H1 (cell line): ENCODE data around the gene RDH11. TPM values are rescaled to one million over a fixed set of nuclear protein-coding genes. Genes with fewer than 3 reads are reported as not detected.

Experiments
- CTCF ChIA-PET: fragments of 300-600 bp; sonication (Branson Sonifier 250); formaldehyde crosslinking; loops from one replicate; lab custom pipeline; 2021; ENCODE audit not compliant: partially characterized antibody; lab: Charles Lee
- POLR2A ChIA-PET: fragments of 300-600 bp; sonication (Branson Sonifier 250); formaldehyde crosslinking; loops from one replicate; lab custom pipeline; 2021; ENCODE audit warnings: inconsistent platforms; ENCODE audit not compliant: partially characterized antibody; lab: Charles Lee
- DNase-seq, 2 experiments: peaks; one replicate each; pipeline versions ENCODE4 v3.0.0 to v3.0.0-alpha.2; 2010 to 2022; ENCODE audit warnings: low spot score in 2 of 2, low read depth in 1 of 2, mixed read lengths in 1 of 2
- FAIRE-seq: peaks from 2 replicates; lab custom pipeline; 2011; peaks lifted over from hg19 to GRCh38; lab: Jason Lieb, UNC
- H2AFZ ChIP-seq: 2 replicates; pipeline ENCODE4 v1.8.1; 2012; ENCODE audit warnings: low read length, inconsistent platforms
- H2AK5ac ChIP-seq: 2 replicates; pipeline ENCODE4 v1.6.1; 2013; ENCODE audit warnings: low read depth, low read length
- H2BK120ac ChIP-seq: replicated peaks from 2 replicates; pipeline ENCODE3; 2013; ENCODE audit warnings: low read depth, low read length, inconsistent platforms
- H2BK12ac ChIP-seq: 2 replicates; pipeline ENCODE4 v1.6.1; 2013; ENCODE audit warnings: low read depth, low read length
- H2BK15ac ChIP-seq: 2 replicates; pipeline ENCODE4 v1.6.1; 2013; ENCODE audit warnings: low read length
- H2BK20ac ChIP-seq: 2 replicates; pipeline ENCODE4 v1.6.1; 2013; ENCODE audit warnings: low read length
- H2BK5ac ChIP-seq: 2 replicates; pipeline ENCODE4 v1.6.1; 2013; ENCODE audit warnings: low read depth, low read length
- H3K14ac ChIP-seq: 2 replicates; pipeline ENCODE4 v1.6.1; 2013; ENCODE audit warnings: inconsistent platforms; ENCODE audit not compliant: insufficient read length
- H3K18ac ChIP-seq: 2 replicates; pipeline ENCODE4 v1.6.1; 2013; ENCODE audit warnings: low read length; ENCODE audit errors: extremely low read depth
- H3K23ac ChIP-seq: 2 replicates; pipeline ENCODE4 v1.6.1; 2013; ENCODE audit warnings: inconsistent platforms; ENCODE audit not compliant: insufficient read length
- H3K23me2 ChIP-seq: 2 replicates; pipeline ENCODE4 v1.6.1; 2013; ENCODE audit warnings: low read depth, low read length
- H3K27ac ChIP-seq: 2 replicates; pipeline ENCODE4 v1.6.1; 2011; ENCODE audit warnings: low read depth, low read length, inconsistent platforms
- H3K27me3 ChIP-seq, 4 experiments: replicated peaks in 1 of 4; 1 replicate in 1 of 4; 2 replicates in 3 of 4; pipeline versions ENCODE4 v1.6.1 to v1.8.1; 2011 to 2013; ENCODE audit warnings: low read length in 3 of 4, mild to moderate bottlenecking in 3 of 4, inconsistent platforms in 2 of 4, mixed read lengths in 2 of 4, moderate library complexity in 1 of 4; ENCODE audit not compliant: control insufficient read depth in 3 of 4, insufficient read depth in 3 of 4; ENCODE audit errors: extremely low read depth in 1 of 4
- H3K36me3 ChIP-seq, 4 experiments: 2 replicates each; pipeline versions ENCODE4 v1.6.1 to v1.8.1; 2011 to 2013; ENCODE audit warnings: mild to moderate bottlenecking in 4 of 4, low read length in 3 of 4, moderate library complexity in 2 of 4, control low read depth in 1 of 4, inconsistent platforms in 1 of 4; ENCODE audit not compliant: insufficient read depth in 4 of 4, control insufficient read depth in 2 of 4
- H3K4ac ChIP-seq: replicated peaks from 2 replicates; pipeline ENCODE3; 2013; ENCODE audit warnings: low read length, low read depth, mixed read lengths, inconsistent platforms; ENCODE audit not compliant: insufficient read length
- H3K4me1 ChIP-seq, 4 experiments: replicated peaks in 1 of 4; 1 replicate in 1 of 4; 2 replicates in 3 of 4; pipeline versions ENCODE4 v1.6.1 to v1.8.1; 2011 to 2013; ENCODE audit warnings: low read length in 3 of 4, inconsistent platforms in 2 of 4, mixed read lengths in 1 of 4; ENCODE audit not compliant: insufficient read depth in 4 of 4, control insufficient read depth in 3 of 4
- H3K4me2 ChIP-seq, 2 experiments: 2 replicates each; pipeline versions ENCODE4 v1.6.1 to v1.8.1; 2011 to 2013; ENCODE audit warnings: low read depth in 2 of 2, low read length in 2 of 2, control low read depth in 1 of 2, inconsistent platforms in 1 of 2, mild to moderate bottlenecking in 1 of 2; ENCODE audit not compliant: insufficient read depth in 1 of 2
- H3K4me3 ChIP-seq, 4 experiments: fragments of 200-600, 300-600 bp in 1 of 4; sonication (generic), shearing (Covaris generic), sonication (Bioruptor Twin) in 1 of 4; 2 replicates each; pipeline versions ENCODE4 v1.5.1 to v1.8.1; 2011 to 2016; ENCODE audit warnings: low read length in 4 of 4, low read depth in 3 of 4, control low read depth in 2 of 4, inconsistent platforms in 2 of 4, mild to moderate bottlenecking in 2 of 4, mixed read lengths in 1 of 4, moderate library complexity in 1 of 4; ENCODE audit not compliant: insufficient read depth in 2 of 4; ENCODE audit errors: extremely low read depth in 1 of 4
- H3K56ac ChIP-seq: replicated peaks from 2 replicates; pipeline ENCODE3; 2013; ENCODE audit warnings: low read depth, mild to moderate bottlenecking, mixed read lengths, low read length, inconsistent platforms; ENCODE audit not compliant: insufficient read length
- H3K79me1 ChIP-seq: 2 replicates; pipeline ENCODE4 v1.6.1; 2013; ENCODE audit warnings: low read depth, low read length, control low read depth
- H3K79me2 ChIP-seq, 2 experiments: 2 replicates each; pipeline versions ENCODE4 v1.6.1 to v1.8.1; 2012 to 2013; ENCODE audit warnings: low read length in 2 of 2, mild to moderate bottlenecking in 2 of 2, inconsistent platforms in 1 of 2; ENCODE audit not compliant: insufficient read depth in 2 of 2, control insufficient read depth in 1 of 2
- H3K9ac ChIP-seq, 4 experiments: replicated peaks in 1 of 4; 1 replicate in 1 of 4; 2 replicates in 3 of 4; pipeline versions ENCODE4 v1.6.1 to v1.8.1; 2011 to 2013; ENCODE audit warnings: low read depth in 3 of 4, low read length in 3 of 4, control low read depth in 2 of 4, mild to moderate bottlenecking in 2 of 4, moderate library complexity in 2 of 4, inconsistent platforms in 1 of 4; ENCODE audit errors: extremely low read depth in 1 of 4
- H3K9me3 ChIP-seq, 2 experiments: 2 replicates each; pipeline versions ENCODE4 v1.6.1 to v1.8.1; 2012 to 2013; ENCODE audit warnings: mild to moderate bottlenecking in 2 of 2, moderate library complexity in 2 of 2, control low read depth in 1 of 2, inconsistent platforms in 1 of 2, low read depth in 1 of 2, low read length in 1 of 2, mixed read lengths in 1 of 2; ENCODE audit not compliant: insufficient read depth in 2 of 2
- H4K20me1 ChIP-seq, 2 experiments: replicated peaks in 1 of 2; 2 replicates each; pipeline versions ENCODE3 to v1.8.1; 2011 to 2013; ENCODE audit warnings: inconsistent platforms in 2 of 2, low read length in 2 of 2, mild to moderate bottlenecking in 1 of 2; ENCODE audit not compliant: insufficient read depth in 2 of 2, control insufficient read depth in 1 of 2
- H4K5ac ChIP-seq: 2 replicates; pipeline ENCODE4 v1.6.1; 2013; ENCODE audit warnings: low read length, low read depth, mixed read lengths, inconsistent platforms; ENCODE audit not compliant: insufficient read length
- H4K8ac ChIP-seq: 2 replicates; pipeline ENCODE4 v1.8.0; 2013; ENCODE audit warnings: mild to moderate bottlenecking, moderate library complexity, low read length, inconsistent platforms; ENCODE audit not compliant: insufficient read depth; ENCODE audit errors: extremely low read depth
- H4K91ac ChIP-seq: replicated peaks from 2 replicates; pipeline ENCODE3; 2013; ENCODE audit warnings: low read length, mixed read lengths, inconsistent platforms; ENCODE audit not compliant: insufficient read length
- HDAC6 ChIP-seq: IDR thresholded peaks from one replicate; pipeline ENCODE4 v1.7.1; 2012; ENCODE audit warnings: low read depth, mild to moderate bottlenecking, inconsistent platforms, low read length, moderate library complexity
- POLR2A ChIP-seq, 2 experiments: IDR thresholded peaks; 1 replicate in 1 of 2; 2 replicates in 1 of 2; pipeline ENCODE4 v1.6.1; 2011; ENCODE audit warnings: low read depth in 2 of 2, low read length in 2 of 2, mild to moderate bottlenecking in 2 of 2; ENCODE audit errors: control extremely low read depth in 1 of 2
- POLR2AphosphoS5 ChIP-seq: IDR thresholded peaks from 2 replicates; pipeline ENCODE4 v1.6.1; 2011; ENCODE audit warnings: low read depth, low read length
- TAF1 ChIP-seq: IDR thresholded peaks from 2 replicates; pipeline ENCODE4 v1.6.1; 2011; ENCODE audit warnings: mild to moderate bottlenecking, low read depth, low read length
- WGBS, 2 experiments: shearing (Covaris generic) in 1 of 2; methylation state at CpG; one replicate each; pipeline versions ENCODE4 v1.1.6 to v1.1.7; 2013 to 2015; ENCODE audit warnings: low lambda C conversion rate in 2 of 2, mixed read lengths in 2 of 2, inconsistent platforms in 1 of 2, low coverage in 1 of 2, missing lambda C conversion rate in 1 of 2; ENCODE audit not compliant: insufficient replicate concordance in 2 of 2, insufficient coverage in 1 of 2, insufficient read length in 1 of 2; ENCODE audit errors: extremely low coverage in 1 of 2, missing lambda C conversion rate in 1 of 2; 5-methylcytosine and 5-hydroxymethylcytosine counted together
- polyA plus RNA-seq, 7 experiments: library from polyadenylated mRNA; depleted of rRNA in 3 of 7; stranded (reverse) in 5 of 7; unstranded in 2 of 7; fragments of >200 nt in 5 of 7; fragments of 200-250 nt in 2 of 7; gene quantifications; 1 replicate in 5 of 7; 2 replicates in 1 of 7; 4 replicates in 1 of 7; pipeline versions ENCODE4 v1.2.1 to v1.2.3, GENCODE V29; 2011 to 2013; ENCODE audit warnings: missing spikeins in 2 of 7, mixed read lengths in 2 of 7
- total RNA-seq: library from RNA; stranded (reverse); fragmentation: NEBNext Ultra II Directional; extraction: Animal tissue kit (Norgen Biotek cat#: 25700); gene quantifications from 2 replicates; pipeline ENCODE4 v1.2.1, GENCODE V29; 2021

RDH11 gene
- total and polyA plus RNA-seq, 2 of the 8 experiments (the other 6 are each of a cell fraction or from before 2014, with no cell fraction given) = 104 to 117 TPM

GRCh38 chr14:67653651-67654280 is 41.8 kb downstream of the RDH11 start:
- Histone ChIP-seq H3K9ac (no peak overlapping the region; a peak in 1 of 7 replicates), H3K4me1 (no peaks in the 10 kb centered on the region), H3K4ac (no peak overlapping the region), H2BK20ac (no peak overlapping the region), H3K4me3 (no peak overlapping the region), H2BK5ac (no peak overlapping the region), H3K4me2 (no peak overlapping the region), H2AFZ (no peak overlapping the region), H2BK12ac (no peak overlapping the region), H2BK15ac (no peak overlapping the region), H3K27me3 (no peaks in the 10 kb centered on the region), H4K20me1 (no peaks in the 10 kb centered on the region), H3K23me2 (no peaks in the 10 kb centered on the region), H3K14ac (no peak overlapping the region), H4K5ac (no peak overlapping the region), H3K9me3 (no peaks in the 10 kb centered on the region), H2AK5ac (no peak overlapping the region), H3K79me2 (no peaks in the 10 kb centered on the region), H3K79me1 (no peaks in the 10 kb centered on the region), H4K8ac (no peak overlapping the region), H3K36me3 (peaks cover 23 to 61% (median 53%) of the 10 kb centered on the region in 4 experiments), H4K91ac (no peak overlapping the region), H3K18ac (no peak overlapping the region), H3K56ac (no peak overlapping the region), H2BK120ac (no peak overlapping the region), H3K27ac (no peak overlapping the region), H3K23ac (no peak overlapping the region)
- ChIA-PET CTCF (interaction anchor here (0.7 to 5.8 kb wide), 9 partner anchors 10 to 70 kb away, joined by 3 to 34 read pairs (median 4); no protein-coding TSS in a partner anchor), POLR2A (interaction anchor here (0.7 to 1.8 kb wide), 4 partner anchors 22 to 42 kb away, joined by 3 to 4 read pairs (median 3); partner anchors contain the start of genes ARG2 and RDH11)
- no peak for FAIRE-seq
- no peak for DNase-seq
- 90% methylated on average over 6 of the region's 6 CpGs; no CpG with 5 or more reads in 1 of the 2 experiments for WGBS, 2 experiments
- TF ChIP-seq TAF1 (no peak), HDAC6 (no peak), POLR2AphosphoS5 (no peak), POLR2A (IDR thresholded peaks at IDR 0.05; ENCODE audit: control extremely low read depth in 1 of 2, low read depth in 2 of 2, low read length in 2 of 2) (no peak)
